Psoas muscle (tissue), 8 donors: ENCODE results near the gene CDK11B. TPM values are rescaled to one million over a fixed set of nuclear protein-coding genes. Genes with fewer than 3 reads are reported as not detected.

ENCODE experiments used
- ATAC-seq, 4 donors: fragments of 200-7000 bp; cut with Tn5 transposase; one replicate each; pipeline ENCODE4 v1.9.1; 2020; ENCODE audit warnings: moderate library complexity in 3 of 4, mild to moderate bottlenecking in 2 of 4
- DNase-seq, 2 donors: peaks; one replicate each; pipeline ENCODE4 v3.0.0-alpha.2; 2020
- H3K27ac ChIP-seq: fragments of 200-600 bp; one replicate; pipeline ENCODE4 v1.8.0; 2022
- H3K27me3 ChIP-seq, 3 donors: fragments of 200-600 bp in 1 of 3; one replicate each; pipeline versions ENCODE4 v1.6.1 to v1.8.0; 2013 to 2022; ENCODE audit warnings: low read length in 2 of 3, mild to moderate bottlenecking in 2 of 3, moderate library complexity in 1 of 3; ENCODE audit not compliant: insufficient read depth in 3 of 3
- H3K36me3 ChIP-seq, 2 donors: fragments of 200-600 bp in 1 of 2; one replicate each; pipeline versions ENCODE4 v1.6.1 to v1.8.0; 2013 to 2022; ENCODE audit warnings: low read depth in 1 of 2, mild to moderate bottlenecking in 1 of 2, moderate library complexity in 1 of 2; ENCODE audit not compliant: insufficient read depth in 1 of 2
- H3K4me1 ChIP-seq: fragments of 200-600 bp; one replicate; pipeline ENCODE4 v1.8.0; 2022
- H3K4me3 ChIP-seq: fragments of 200-600 bp; one replicate; pipeline ENCODE4 v1.8.0; 2022; ENCODE audit warnings: mild to moderate bottlenecking
- H3K9me3 ChIP-seq: fragments of 200-600 bp; one replicate; pipeline ENCODE4 v1.8.0; 2022
- WGBS, 3 donors: extraction: QIAGEN DNeasy Blood & Tissue Kit; methylation state at CpG; one replicate each; pipeline versions ENCODE4 v1.1.6 to v1.1.7; 2013; 5-methylcytosine and 5-hydroxymethylcytosine counted together
- intact Hi-C, 2 donors: fragments of 100-400 bp; cut with DNase I; formaldehyde crosslinking; loops; one replicate each; pipeline versions ENCODE4 v1.11.0 to v1.14.2; 2022
- polyA plus RNA-seq, 3 donors: library from polyadenylated mRNA; stranded (reverse); fragments of 200-250 nt; gene quantifications; one replicate each; pipeline ENCODE4 v1.2.3, GENCODE V29; 2013
- total RNA-seq, 4 donors: library from RNA; stranded (reverse); fragmentation: NEBNext Ultra II Directional in 2 of 4; extraction: Animal tissue kit (Norgen Biotek cat#: 25700) in 2 of 4; gene quantifications; one replicate each; pipeline versions ENCODE4 v1.2.1 to v1.2.4, GENCODE V29; 2021 to 2023
- TF ChIP-seq, protein P1 (sequence below): fragments of 200-600 bp; IDR thresholded peaks from one replicate; pipeline ENCODE4 v1.8.0; 2022; ENCODE audit warnings: antibody characterized with exemption
- donor health status: healthy with polysubstance abuse.
- donor health status: DM: no; HTN: no; CAD: no; lungs with moderate emphysema.
- donor health status: Bipolar disorder and iron deficiency.
- donor health status: healthy.
- donor health status: DM: yes; HTN: yes; CAD: no.
- donor health status: DM: no; HTN: no; CAD: no.
- donor health status: DM: no; HTN: no; CAD: no.
- donor health status: DM: yes; HTN: yes; CAD: no.

The CDK11B gene
- total and polyA plus RNA-seq, 7 donors: 30.6 to 72.8 (median 42.1) TPM

DNA sequence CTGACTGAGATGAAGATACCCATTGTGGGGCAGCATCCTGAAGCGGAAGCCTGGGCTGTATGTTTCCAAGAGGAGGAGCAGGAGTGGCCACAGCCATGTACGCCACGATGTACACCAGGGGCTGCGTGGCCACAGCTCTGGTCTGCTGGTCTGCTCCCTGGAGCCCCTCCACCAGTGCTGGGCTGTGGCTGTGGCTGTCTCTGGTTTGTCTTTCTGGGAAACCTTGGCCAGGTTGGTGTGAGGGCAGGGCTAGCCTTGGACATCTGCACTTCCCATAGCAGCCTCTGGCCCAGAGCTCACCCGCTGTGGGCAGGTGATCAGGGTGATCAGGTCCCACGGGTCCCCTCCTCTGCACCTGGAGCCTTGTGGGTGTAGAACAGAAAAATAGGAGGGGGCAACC lies 40.9 kb downstream of the CDK11B start:
- H3K9me3 ChIP-seq: no peaks in the 10 kb centered on the region
- peaks cover 0 to 19% of the 10 kb centered on the region in 2 donors for H3K36me3 ChIP-seq
- TF ChIP-seq, protein P1, sequence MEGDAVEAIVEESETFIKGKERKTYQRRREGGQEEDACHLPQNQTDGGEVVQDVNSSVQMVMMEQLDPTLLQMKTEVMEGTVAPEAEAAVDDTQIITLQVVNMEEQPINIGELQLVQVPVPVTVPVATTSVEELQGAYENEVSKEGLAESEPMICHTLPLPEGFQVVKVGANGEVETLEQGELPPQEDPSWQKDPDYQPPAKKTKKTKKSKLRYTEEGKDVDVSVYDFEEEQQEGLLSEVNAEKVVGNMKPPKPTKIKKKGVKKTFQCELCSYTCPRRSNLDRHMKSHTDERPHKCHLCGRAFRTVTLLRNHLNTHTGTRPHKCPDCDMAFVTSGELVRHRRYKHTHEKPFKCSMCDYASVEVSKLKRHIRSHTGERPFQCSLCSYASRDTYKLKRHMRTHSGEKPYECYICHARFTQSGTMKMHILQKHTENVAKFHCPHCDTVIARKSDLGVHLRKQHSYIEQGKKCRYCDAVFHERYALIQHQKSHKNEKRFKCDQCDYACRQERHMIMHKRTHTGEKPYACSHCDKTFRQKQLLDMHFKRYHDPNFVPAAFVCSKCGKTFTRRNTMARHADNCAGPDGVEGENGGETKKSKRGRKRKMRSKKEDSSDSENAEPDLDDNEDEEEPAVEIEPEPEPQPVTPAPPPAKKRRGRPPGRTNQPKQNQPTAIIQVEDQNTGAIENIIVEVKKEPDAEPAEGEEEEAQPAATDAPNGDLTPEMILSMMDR: no peak
- no peaks in the 10 kb centered on the region for H3K27me3 ChIP-seq
- H3K27ac ChIP-seq: peak overlapping the region; percentile 85
- H3K4me1 ChIP-seq: peaks cover 62% of the 10 kb centered on the region
- intact Hi-C loops: no loop called here
- ATAC-seq: no peak
- WGBS, 3 donors: 80 to 94% (median 89%) methylated on average over 3 to 6 of the region's 6 CpGs
- peak in 1 of 2 donors; percentile 34 for DNase-seq
- H3K4me3 ChIP-seq: no peak overlapping the region

GRCh38 chr1:1617516-1617915 lies 41.3 kb downstream of the CDK11B start:
- TF ChIP-seq, protein P1: no peak
- H3K27ac ChIP-seq: peak overlapping the region; percentile 100
- ATAC-seq (no peak), DNase-seq (peak in 1 of 2 donors; percentile 42)
- H3K36me3 ChIP-seq: peaks cover 0 to 19% of the 10 kb centered on the region in 2 donors
- peak overlapping the region; percentile 97 for H3K4me3 ChIP-seq
- no peaks in the 10 kb centered on the region for H3K9me3 ChIP-seq
- intact Hi-C loops: no loop called here
- H3K27me3 ChIP-seq: no peaks in the 10 kb centered on the region
- 71 to 86% (median 77%) methylated on average over 11 of the region's 11 CpGs for WGBS, 3 donors
- peaks cover 58% of the 10 kb centered on the region for H3K4me1 ChIP-seq

DNA sequence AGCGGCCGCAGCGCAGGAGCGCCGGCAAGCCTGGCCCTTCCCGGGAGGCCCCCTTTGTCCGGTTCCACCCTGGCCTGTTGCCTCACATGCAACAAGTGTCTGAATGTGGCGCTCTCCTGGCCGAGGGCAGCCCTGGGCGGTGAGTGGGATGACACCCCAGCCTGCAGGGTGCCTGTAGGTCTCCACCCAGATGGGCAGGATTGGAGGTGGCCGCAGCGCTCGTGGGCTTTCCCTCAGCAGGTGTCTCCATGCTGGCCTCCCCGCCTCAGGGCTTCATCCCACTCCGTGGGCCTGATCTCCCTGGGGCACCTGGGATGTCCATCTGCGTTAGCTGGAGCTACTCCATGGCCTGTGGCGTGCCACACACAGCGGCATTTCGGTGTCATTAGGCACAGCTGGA lies 42.0 kb downstream of the CDK11B start:
- ATAC-seq (no peak), DNase-seq (peak; percentile 24 to 57)
- WGBS, 3 donors: 45 to 54% (median 52%) methylated on average over 16 to 19 of the region's 19 CpGs
- Histone ChIP-seq H3K36me3 (peaks cover 0 to 19% of the 10 kb centered on the region in 2 donors), H3K9me3 (no peaks in the 10 kb centered on the region), H3K4me3 (peak overlapping the region; percentile 97), H3K27me3 (no peaks in the 10 kb centered on the region), H3K27ac (peak overlapping the region; percentile 100), H3K4me1 (peaks cover 51% of the 10 kb centered on the region)
- TF ChIP-seq, protein P1: no peak
- intact Hi-C loops: no loop called here

DNA sequence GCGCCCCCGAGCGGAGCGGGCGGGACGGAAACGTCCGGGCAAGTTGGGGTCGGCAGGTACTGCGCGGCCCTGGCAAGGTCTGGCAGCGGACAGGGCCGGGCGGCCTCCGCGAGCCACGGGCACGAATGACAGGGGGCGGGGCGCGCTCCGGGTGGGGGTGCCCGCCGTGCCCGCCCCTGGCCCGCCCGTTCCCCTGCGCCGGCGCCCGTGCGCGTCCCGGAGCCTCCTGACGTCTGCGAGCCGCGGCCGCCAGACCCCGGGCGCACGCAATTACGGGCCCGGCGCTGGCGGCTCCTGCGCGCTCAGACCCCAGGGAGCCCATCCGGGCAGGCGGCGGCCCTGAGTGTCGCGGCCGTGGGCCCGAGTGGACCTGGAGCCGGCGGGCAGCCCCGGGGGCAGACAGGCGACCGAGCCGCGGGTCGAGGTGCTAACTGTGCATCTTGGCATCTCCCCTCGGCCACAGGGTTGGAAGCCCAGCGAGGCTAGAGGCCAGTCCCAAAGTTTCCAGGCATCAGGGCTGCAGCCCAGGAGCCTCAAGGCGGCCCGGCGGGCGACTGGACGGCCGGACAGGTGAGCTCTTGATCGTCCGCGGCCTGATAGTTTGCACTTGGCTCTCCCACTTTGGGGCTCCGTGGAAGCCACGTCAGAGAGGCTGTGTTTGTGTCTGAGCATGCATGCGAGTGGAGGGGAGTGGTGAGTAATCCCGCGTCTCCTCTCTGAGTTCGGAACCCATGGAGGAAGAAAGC lies 42.6 kb downstream of the CDK11B start:
- TF ChIP-seq, protein P1: no peak
- H3K36me3 ChIP-seq: peaks cover 0 to 19% of the 10 kb centered on the region in 2 donors
- intact Hi-C loops: no loop called here
- peak overlapping the region; percentile 100 for H3K27ac ChIP-seq
- no peaks in the 10 kb centered on the region for H3K27me3 ChIP-seq
- no peaks in the 10 kb centered on the region for H3K9me3 ChIP-seq
- ATAC-seq (peak in 2 of 4 donors; percentile 3 to 8), DNase-seq (peak; percentile 53 to 72)
- peak overlapping the region; percentile 97 for H3K4me3 ChIP-seq
- 3 to 5% (median 3%) methylated on average over 38 to 80 of the region's 80 CpGs for WGBS, 3 donors
- peaks cover 45% of the 10 kb centered on the region for H3K4me1 ChIP-seq
